Nephron (organoid): ENCODE results near the gene SPIN1.
A peak's percentile ranks its signal among the peaks of the same experiment; 100 is the strongest.
"Not testable (repeated sequence)": the region's sequence is repeated elsewhere in the genome, so short reads cannot be mapped to it uniquely, and the experiment has no call there.

ENCODE experiments used
- H3K27ac Mint-ChIP-seq, 3 experiments: 2 replicates each; pipeline ENCODE4 v1.8.0; 2020; ENCODE audit warnings: mixed read lengths in 3 of 3, mild to moderate bottlenecking in 2 of 3, moderate library complexity in 1 of 3
- H3K27me3 Mint-ChIP-seq: 2 replicates; pipeline ENCODE4 v1.8.0; 2021; ENCODE audit warnings: low read depth, mild to moderate bottlenecking, moderate library complexity, mixed read lengths
- H3K36me3 Mint-ChIP-seq: 2 replicates; pipeline ENCODE4 v1.8.0; 2020; ENCODE audit warnings: low read depth, mixed read lengths
- H3K4me1 Mint-ChIP-seq: 2 replicates; pipeline ENCODE4 v1.8.0; 2020; ENCODE audit warnings: mixed read lengths
- H3K4me3 Mint-ChIP-seq, 3 experiments: 2 replicates each; pipeline ENCODE4 v1.8.0; 2020; ENCODE audit warnings: mild to moderate bottlenecking in 3 of 3, mixed read lengths in 3 of 3, moderate library complexity in 2 of 3
- H3K9me3 Mint-ChIP-seq: 2 replicates; pipeline ENCODE4 v1.8.0; 2020; ENCODE audit warnings: mixed read lengths
- CTCF ChIP-seq, 3 experiments: fragments of 200-600 bp; sonication (generic); IDR thresholded peaks; one replicate each; pipeline ENCODE4 v1.5.0; 2021; ENCODE audit warnings: antibody characterized with exemption in 3 of 3; ENCODE audit not compliant: unreplicated experiment in 3 of 3

SPIN1 gene

GRCh38 chr9:88372103-88372654 lies 16.1 kb upstream of the SPIN1 start:
- no peak for TF ChIP-seq CTCF (IDR thresholded peaks at IDR 0.05; ENCODE audit: unreplicated experiment in 3 of 3)
- peaks cover 8% of the 10 kb centered on the region for H3K36me3 Mint-ChIP-seq
- no peak overlapping the region for H3K4me3 Mint-ChIP-seq
- H3K27me3 Mint-ChIP-seq: peaks cover 3% of the 10 kb centered on the region
- H3K9me3 Mint-ChIP-seq: peaks cover 14% of the 10 kb centered on the region
- peaks cover 5% of the 10 kb centered on the region for H3K4me1 Mint-ChIP-seq
- H3K27ac Mint-ChIP-seq: peak overlapping the region in 1 of 3 experiments; percentile 16

GRCh38 chr9:88373045-88373444 lies 15.2 kb upstream of the SPIN1 start:
- Mint-ChIP-seq H3K4me1 (peaks cover 5% of the 10 kb centered on the region), H3K27ac (no peak overlapping the region), H3K27me3 (peaks cover 1% of the 10 kb centered on the region), H3K9me3 (peaks cover 13% of the 10 kb centered on the region), H3K36me3 (peaks cover 8% of the 10 kb centered on the region), H3K4me3 (no peak overlapping the region)
- no peak for TF ChIP-seq CTCF (IDR thresholded peaks at IDR 0.05; ENCODE audit: unreplicated experiment in 3 of 3)

- Mint-ChIP-seq H3K27ac (no peak overlapping the region), H3K27me3 (no peaks in the 10 kb centered on the region)
- TF ChIP-seq CTCF (IDR thresholded peaks at IDR 0.05; ENCODE audit: unreplicated experiment in 3 of 3): no peak
Observed at GRCh38 chr9:88378317-88378716, 9.9 kb upstream of the SPIN1 start.

GRCh38 chr9:88379352-88379751 lies 8.9 kb upstream of the SPIN1 start:
- Mint-ChIP-seq H3K36me3 (peaks cover 10% of the 10 kb centered on the region), H3K27ac (no peak overlapping the region), H3K27me3 (no peaks in the 10 kb centered on the region), H3K9me3 (peaks cover 8% of the 10 kb centered on the region), H3K4me3 (no peak overlapping the region), H3K4me1 (no peaks in the 10 kb centered on the region)
- TF ChIP-seq CTCF (IDR thresholded peaks at IDR 0.05; ENCODE audit: unreplicated experiment in 3 of 3): no peak

More at GRCh38 chr9:88378317-88378716, 9.9 kb upstream of the SPIN1 start:
- peaks cover 10% of the 10 kb centered on the region for H3K36me3 Mint-ChIP-seq
- H3K4me1 Mint-ChIP-seq: no peaks in the 10 kb centered on the region
- H3K4me3 Mint-ChIP-seq: no peak overlapping the region
- peaks cover 13% of the 10 kb centered on the region for H3K9me3 Mint-ChIP-seq

- H3K36me3 Mint-ChIP-seq: peaks cover 10% of the 10 kb centered on the region
- no peaks in the 10 kb centered on the region for H3K4me1 Mint-ChIP-seq
- H3K27ac Mint-ChIP-seq: no peak overlapping the region
- TF ChIP-seq CTCF (IDR thresholded peaks at IDR 0.05; ENCODE audit: unreplicated experiment in 3 of 3): no peak
- H3K27me3 Mint-ChIP-seq: no peaks in the 10 kb centered on the region
- H3K4me3 Mint-ChIP-seq: no peak overlapping the region
- peaks cover 7% of the 10 kb centered on the region for H3K9me3 Mint-ChIP-seq
Observed at GRCh38 chr9:88380118-88380517, 8.1 kb upstream of the SPIN1 start.

GRCh38 chr9:88381322-88381721 lies 6.9 kb upstream of the SPIN1 start:
- H3K4me1 Mint-ChIP-seq, H3K9me3 Mint-ChIP-seq, H3K4me3 Mint-ChIP-seq, H3K27me3 Mint-ChIP-seq, H3K27ac Mint-ChIP-seq: not testable (repeated sequence)
- peaks cover 10% of the 10 kb centered on the region for H3K36me3 Mint-ChIP-seq
